ENCODE results near the gene GNGT1.
"Not testable (repeated sequence)": the region's sequence is repeated elsewhere in the genome, so short reads cannot be mapped to it uniquely, and the experiment has no call there.

GNGT1 gene

GRCh38 chr7:93910076-93910994, 4.0 kb downstream of the GNGT1 start:
- DNase-seq = no peak

DNA sequence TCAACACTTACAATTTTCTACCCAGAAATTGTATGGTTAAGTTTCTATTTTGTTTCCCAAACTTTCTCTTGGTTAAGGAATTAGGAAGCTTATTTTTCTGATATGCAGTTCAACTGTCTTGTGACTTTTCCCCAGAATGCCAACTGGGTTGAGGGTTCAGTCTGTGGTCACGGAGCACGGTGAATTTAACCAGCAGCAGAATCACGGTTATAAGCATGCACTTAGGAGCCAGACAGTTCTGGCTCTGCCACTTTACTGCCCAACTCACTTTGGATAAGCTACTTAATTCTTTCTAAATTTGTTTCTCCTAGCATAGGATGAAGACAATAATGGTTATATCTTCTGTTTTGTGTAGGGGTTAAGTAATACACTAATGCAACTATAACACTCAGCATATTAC, 4.9 kb downstream of the GNGT1 start:
- not testable (repeated sequence) for DNase-seq

GRCh38 chr7:93911661-93912060, 5.3 kb downstream of the GNGT1 start:
- DNase-seq = not testable (repeated sequence)

DNA sequence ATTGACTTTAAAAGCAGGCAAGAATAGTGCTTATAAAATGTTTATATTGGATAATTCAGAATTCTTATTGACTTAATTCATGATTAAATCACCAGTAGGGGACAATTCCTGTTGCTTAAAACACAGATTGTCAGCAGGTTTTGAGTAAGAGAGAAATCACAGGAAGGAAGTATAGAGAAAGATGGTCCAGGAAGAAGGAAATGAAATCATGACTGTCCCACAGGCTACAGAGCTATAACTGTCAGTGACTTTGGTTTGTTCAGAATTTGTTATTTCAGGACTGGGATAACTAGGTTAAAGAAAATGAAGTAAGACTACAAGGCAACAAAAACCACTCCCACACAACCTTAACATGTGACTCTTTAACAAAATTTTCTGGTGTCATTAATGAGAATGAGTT, 6.8 kb downstream of the GNGT1 start:
- no peak for DNase-seq

GRCh38 chr7:93914581-93915066, 8.3 kb downstream of the GNGT1 start:
- DNase-seq = no peak

GRCh38 chr7:93915206-93915842, 9.0 kb downstream of the GNGT1 start:
- not testable (repeated sequence) for DNase-seq

- DNase-seq = not testable (repeated sequence)
These were observed 9.5 kb downstream of the GNGT1 start for GRCh38 chr7:93915888-93916287.

DNA sequence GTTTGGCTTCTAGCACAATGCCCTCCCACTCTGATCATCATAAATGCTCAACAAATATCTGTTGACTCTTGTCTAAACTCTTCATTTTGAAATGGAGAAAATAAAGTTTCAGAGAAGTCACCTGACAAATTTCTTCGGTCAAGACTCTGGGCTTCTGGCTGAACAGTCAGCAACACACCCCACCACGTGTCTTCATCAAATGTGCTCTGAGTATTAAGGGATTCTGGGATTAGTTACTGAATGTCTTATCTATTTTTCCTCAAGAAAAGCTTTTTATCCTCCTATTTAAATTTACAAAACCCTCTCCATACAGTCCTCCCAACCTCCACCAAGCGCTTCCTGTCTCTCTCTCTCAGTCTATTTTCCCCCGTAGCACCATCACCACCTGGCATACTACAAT, 9.9 kb downstream of the GNGT1 start:
- not testable (repeated sequence) for DNase-seq

- DNase-seq = no peak
These were observed 14.3 kb downstream of the GNGT1 start for GRCh38 chr7:93920496-93921182.

- DNase-seq = no peak
These were observed 14.8 kb downstream of the GNGT1 start for GRCh38 chr7:93921186-93921585.

- DNase-seq = peak; percentile 27
These were observed 15.5 kb downstream of the GNGT1 start, which contains the start of gene GNG11 for GRCh38 chr7:93921607-93922566. Gene GNG11 (plus strand): TSS chr7:93921735. CDS start chr7:93922138, 403 bp downstream.

GRCh38 chr7:93923296-93923695, 16.9 kb downstream of the GNGT1 start:
- no peak for DNase-seq

GRCh38 chr7:93923942-93924341, 17.6 kb downstream of the GNGT1 start:
- no peak for DNase-seq

DNA sequence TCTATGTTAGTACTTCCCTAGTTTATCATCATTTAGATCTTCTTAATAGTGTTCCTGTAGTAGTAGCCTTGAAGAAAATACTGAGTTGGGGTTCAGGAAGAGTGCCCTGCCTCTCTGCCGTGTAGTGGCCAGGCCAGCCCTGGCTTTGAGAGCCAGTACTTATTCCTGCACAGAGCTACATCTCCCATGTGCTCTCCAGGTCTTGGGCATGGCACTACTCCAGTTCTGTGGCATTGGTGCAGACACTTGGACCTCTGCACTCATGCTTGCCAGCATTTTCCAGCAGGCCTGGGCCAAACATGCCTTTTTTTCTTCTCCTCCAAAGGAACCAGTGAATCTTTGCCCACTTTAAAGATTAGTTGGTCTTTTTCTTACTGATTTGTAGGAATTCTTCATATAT, 20.4 kb downstream of the GNGT1 start:
- no peak for DNase-seq

GRCh38 chr7:93927585-93927984, 21.2 kb downstream of the GNGT1 start:
- no peak for DNase-seq

DNA sequence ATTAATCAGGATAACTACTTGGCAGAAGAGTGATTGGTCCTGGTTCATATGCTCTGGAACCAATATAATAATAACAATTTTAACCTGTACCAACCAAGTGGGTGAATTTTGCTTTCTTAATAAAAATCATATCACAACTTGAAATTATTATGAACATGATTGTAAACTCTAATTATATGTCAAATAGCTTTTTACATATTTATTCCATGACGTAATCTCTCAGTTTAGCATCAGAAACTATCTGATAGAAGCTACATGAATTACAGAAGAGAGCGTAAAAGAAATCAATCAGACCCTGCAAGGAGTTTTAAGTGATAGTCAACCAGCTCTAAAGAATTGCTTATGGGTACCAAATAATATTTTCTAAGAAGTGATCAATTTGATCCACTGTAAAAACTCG, 25.3 kb downstream of the GNGT1 start:
- no peak for DNase-seq

- no peak for DNase-seq
These were observed 26.8 kb downstream of the GNGT1 start for GRCh38 chr7:93933156-93933555.

- no peak for DNase-seq
These were observed 28.7 kb downstream of the GNGT1 start for GRCh38 chr7:93935102-93935501.

GRCh38 chr7:93937818-93938217, 31.5 kb downstream of the GNGT1 start:
- no peak for DNase-seq

DNA sequence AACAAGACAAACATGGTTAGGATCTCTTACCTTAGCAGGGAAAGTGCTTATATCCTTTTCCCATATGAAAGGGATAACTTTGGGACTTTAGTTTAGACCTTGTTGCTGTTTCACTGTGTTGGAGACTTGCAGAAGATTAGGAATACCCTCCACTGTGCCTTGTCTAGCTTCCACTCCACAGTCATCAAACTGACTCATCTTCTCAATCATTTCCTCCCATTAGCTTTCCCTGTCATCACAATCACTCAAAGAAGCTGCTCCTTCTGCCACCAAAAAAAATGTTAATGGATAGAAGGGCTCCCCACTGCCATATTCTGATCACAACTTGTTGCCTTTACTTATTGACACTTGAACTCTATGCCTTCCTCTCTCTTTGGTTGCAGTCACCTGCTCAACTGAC, 31.9 kb downstream of the GNGT1 start:
- no peak for DNase-seq

DNA sequence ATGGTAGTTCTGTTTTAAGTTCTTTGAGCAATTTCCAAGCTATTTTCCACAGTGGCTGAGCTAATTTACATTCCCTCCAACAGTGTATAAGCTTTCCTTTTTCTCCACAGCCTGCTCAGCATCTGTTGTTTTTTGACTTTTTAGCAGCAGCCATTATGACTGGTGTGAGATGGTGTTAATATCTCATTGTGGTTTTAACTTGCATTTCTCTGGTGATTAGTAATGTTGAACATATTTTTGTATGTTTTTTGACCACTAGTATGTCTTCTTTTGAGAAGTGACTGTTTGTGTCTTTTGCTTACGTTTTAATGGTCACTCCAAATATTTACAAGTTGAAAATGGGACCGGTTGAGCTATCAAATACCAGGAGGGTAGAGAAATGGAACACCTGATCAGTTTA, 35.6 kb downstream of the GNGT1 start:
- DNase-seq = no peak

All from activated CD4-positive, alpha-beta T cell treated with anti-CD3 and anti-CD28 coated beads, Interleukin-2, Interleukin-6, amounts not matched to agents 100 ng/mL and 50 ng/mL, durations not matched to agents 16 hours and 8 hours (primary cell).